Activated CD4-positive, alpha-beta T cell treated with anti-CD3 and anti-CD28 coated beads, Interleukin-2, amount 50 U/mL, for 1 hour (primary cell): ENCODE data around the gene CENPP.

Experiments
- DNase-seq: peaks from one replicate; pipeline ENCODE4 v3.0.0-alpha.2; 2020

CENPP gene

DNA sequence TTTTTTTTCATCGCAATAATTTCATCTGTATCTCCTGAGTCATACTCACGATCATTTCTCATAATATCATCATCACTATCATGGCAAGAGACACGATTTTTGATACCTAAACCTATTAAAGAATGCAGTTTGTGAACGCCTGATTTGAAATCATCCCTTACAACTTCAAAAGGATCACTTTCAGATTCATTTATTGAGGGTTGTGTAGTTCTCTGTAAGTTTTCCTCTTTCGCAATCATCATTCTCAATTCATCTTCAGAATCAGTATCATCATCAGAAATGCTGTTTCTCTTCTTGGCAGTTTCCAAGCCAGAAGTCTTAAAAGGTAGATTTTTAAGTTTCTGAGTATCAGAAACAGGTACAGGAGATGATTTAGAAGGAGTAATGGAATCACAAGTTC lies 10.3 kb upstream of the CENPP start:
- no peak for DNase-seq

DNA sequence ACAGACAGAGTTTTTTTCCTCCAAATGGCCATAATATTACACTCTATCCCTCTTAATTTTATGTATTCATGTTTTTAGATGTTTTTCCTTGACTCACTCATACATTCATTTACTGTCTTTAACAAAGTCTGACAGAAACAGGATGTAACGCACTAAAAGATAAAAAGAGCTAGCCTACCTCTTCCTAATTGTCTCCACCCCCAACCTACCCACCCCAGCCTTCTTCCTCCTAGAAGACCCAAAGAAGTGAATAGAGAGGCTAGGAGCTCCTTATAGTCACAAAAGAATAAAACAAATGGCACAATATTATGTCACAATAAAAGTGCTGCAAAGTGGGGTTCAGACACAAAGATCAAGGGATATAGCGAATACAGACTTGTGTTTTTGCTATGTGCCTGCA lies 1.3 kb upstream of the CENPP start:
- DNase-seq = no peak

DNA sequence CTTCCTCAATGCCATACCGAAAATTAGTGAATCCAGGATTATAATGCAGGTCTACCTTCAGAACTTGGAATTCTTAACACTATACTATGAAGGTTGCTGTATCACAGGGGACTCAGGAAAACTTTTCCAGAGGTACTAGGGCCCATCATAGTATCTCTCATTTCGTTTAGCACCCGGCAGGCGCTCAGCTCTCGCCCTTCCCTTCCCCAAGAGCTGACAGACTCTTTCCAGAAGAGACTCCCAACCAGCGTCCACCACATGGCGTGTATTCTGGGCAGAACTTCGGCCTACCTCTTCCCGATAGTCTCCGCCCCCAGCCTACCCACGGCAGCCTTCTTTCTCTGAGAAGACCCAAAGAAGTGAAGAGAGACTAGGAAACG lies 874 bp upstream of the CENPP start:
- DNase-seq = no peak

DNA sequence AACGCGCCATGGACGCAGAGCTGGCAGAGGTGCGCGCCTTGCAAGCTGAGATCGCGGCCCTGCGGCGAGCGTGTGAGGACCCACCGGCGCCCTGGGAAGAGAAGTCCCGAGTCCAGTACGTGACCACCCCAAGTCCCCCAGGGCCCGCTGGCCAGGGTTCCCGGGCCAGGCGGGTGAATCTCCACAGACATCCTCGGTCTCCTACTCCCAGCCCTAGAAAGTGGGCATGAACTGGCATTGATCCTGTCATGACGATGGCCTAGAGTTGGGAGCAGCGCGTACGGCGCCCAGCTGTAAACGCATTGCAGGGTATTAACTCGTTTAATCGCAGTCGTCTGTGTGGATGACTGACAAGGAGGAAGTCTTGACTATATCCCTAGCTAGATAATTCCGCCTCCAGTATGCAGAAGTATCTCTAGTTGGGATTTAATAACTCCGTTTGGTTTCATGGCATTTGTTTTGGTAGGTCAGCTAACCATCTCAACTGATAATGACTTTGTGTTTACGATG lies 293 bp downstream of the CENPP start:
- no peak for DNase-seq

DNA sequence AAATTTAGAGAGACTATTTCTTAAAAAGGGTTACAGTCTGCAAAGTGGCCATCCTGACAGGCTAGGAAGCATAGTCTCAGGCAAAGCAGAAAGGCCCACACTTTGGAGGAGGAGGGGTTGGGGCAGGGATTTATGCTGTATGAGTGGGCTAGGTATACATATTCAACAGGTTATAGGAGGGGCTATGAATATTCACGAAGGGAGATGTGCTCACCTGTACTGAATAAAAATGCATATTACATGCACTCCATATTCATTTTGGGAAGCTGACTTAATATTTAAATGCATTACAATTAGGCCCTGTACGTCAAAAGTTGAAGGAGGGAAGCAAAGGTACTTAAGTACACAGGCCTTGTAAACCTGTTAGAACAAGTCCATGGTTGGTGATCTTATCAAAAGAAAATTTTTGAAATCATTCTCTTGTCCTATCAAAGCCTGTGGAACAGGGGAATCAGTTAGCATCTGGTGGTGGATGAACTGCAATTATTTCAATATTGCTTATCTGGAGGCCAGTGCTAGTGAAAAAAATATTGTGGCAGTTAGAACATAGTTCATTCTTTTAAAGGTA lies 1.6 kb downstream of the CENPP start:
- DNase-seq = no peak

DNA sequence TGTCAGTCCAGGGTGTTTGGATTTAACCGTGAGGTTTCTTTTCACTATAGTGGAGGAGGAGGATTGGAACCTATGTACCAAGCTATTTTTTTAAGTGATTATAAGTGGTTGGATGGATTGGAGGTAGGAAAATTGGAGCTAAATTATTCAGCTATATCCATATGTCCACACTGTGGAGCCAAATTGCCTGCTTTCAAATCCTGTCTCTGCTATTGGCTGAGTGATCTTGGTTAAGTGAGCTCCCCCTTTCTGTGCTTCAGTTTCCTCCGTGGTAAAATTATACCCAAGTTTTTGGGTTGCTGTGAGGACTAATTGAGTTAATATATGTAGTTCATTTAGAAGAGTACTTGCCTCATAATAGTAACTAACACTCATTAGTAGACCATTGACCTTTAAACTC lies 2.5 kb downstream of the CENPP start:
- DNase-seq = no peak

DNA sequence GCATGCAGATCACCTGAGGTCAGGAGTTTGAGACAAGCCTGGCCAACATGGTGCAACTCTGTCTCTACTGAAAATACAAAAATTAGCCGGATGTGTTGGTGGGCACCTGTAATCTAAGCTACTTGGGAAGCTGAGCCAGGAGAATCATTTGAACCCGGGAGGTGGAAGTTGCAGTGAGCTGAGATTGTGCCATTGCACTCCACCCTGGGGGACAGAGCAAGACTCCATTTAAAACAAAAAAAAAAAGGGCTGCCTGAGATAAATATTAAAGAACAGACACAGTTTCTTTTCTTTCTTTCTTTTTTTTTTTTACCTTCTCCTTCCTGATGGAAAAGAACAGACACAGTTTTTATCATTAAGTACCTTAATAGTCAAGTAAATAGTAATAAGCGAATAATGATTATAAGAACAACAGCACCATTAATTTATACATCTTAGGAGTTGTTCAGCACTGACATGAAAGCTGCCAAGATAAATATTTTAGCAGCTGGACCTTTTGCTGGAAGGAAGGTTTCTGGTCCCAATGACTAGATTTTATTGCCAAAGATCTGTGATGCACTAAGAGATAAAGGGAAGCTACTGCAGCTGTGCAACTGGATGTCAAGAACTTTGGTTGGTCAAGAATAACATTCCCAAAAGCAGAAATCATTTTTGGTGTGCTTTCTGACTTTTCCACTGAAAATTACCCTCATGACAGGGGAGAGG lies 7.0 kb downstream of the CENPP start:
- DNase-seq = no peak

DNA sequence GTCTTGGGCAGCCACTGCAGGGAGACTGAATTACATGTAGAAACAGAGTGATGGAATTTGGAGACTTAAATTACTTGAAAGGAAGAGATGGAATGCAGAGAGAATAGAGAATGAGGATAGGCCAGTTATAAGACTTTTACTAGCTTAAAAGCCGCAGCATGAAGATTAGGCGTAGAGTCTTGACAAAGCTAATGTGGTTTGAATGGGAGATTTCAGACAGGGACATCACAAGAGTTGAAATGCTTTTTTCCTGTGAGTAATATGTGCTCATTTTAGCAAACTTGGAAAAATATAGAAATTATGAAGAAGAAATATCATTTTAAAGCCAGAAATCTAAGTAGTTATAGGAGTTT lies 7.5 kb downstream of the CENPP start:
- no peak for DNase-seq

DNA sequence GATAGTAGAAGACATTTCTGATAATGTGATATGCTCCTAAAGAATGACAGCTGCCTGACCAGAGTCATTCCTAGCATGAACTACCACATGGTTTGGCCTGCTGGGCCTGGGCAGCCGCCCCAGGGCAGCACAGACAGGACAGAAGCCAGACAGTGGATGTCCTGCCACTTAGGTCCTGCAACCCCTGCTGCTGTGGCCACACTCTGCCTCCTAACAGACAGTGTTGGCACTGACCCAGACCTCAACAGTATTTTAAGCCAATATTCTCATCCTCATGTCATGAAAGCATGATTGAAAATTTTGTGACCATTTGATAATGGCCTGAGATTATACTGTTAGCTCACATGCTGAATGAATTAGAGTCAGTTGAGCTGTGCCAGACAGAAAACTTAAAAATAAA lies 15.8 kb downstream of the CENPP start:
- DNase-seq = no peak

DNA sequence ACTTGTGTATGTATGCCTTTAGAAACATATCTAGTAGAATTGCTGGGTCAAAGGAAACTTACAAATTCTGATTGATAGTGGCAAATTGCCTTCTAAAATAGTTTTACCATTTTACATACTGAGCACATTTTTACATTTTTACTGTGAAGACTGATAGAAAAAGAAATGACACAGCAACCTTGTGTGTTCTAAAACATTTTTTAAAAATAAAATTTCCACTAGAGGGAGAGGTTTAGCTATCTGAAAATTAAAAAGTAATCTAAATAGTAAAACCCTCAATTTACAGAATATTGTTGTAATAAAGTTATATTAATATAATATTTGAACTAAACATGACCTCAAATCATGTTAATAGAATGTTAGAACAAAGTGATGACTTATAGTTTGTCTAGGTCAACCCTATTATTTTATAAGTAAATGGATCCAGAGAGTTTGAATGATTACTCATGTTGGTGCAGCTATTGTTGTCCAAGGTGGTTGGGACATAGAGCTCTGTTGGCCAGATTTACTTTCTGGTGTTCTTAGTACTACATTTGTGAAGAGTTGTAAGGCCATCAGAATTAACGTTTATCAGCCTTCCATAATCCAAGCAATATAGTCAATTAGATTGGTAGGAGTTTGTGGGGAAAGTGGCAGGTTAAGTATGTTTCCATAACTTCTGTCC lies 17.2 kb downstream of the CENPP start:
- DNase-seq = no peak

DNA sequence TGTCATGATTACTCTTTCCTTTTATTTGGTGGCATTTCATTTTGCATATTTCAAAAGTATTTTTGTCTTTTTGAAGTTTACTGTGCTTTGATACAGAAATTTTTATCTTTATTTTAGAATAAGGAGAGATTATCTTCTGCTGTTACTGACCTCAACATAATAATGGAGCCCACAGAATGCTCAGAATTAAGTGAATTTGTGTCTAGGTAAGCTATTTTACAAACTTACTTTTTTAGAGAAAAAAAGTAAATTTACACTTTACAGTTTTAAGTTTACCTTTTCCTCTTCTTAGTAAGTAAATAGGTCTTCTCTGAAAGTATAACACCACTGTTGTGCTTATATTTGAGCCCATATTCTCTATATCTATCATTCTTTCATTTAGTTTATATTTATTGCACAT lies 19.8 kb downstream of the CENPP start:
- DNase-seq = no peak

DNA sequence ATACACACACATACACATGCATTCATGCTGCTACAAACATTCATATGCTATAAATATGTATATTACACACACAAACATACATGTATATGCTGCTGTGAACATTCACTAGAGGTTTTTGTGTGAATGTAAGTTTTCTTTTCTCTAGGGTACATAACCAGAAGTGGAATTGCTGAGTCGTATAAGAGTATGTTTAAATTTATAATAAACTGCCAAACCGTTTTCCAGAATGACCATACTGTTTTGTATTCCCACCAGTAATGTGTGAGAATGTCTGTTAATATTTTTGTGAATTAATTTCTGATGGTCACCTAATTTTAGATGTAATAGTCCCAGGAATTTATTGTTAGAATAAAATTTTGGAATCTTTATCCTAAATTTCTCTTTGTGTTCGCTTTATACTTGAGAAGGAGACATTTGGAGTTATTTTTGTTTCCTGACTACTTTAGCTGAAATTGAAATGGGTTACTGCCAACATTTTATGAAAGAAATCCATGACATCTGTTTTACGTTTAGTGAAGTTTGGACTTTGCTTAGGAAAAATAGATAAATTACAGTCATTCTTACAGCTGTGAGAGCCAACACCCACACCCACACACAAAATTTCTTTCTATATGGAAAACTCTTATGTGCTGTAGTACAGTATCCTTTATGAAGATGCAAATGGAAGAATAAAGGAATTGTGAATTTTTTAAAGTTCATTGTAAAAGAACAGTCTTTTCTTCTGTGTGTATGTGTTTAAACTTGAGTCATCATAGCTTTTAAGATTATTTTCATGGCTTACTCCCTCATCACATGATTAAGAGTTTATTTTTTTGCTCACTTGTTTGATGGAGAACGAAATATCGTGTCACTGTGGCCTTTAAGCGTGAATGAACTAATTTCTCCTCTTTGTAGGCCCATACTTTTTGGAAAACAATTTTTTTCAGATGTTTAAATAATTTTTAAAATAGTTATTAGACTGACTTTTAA lies 24.3 kb downstream of the CENPP start:
- no peak for DNase-seq

DNA sequence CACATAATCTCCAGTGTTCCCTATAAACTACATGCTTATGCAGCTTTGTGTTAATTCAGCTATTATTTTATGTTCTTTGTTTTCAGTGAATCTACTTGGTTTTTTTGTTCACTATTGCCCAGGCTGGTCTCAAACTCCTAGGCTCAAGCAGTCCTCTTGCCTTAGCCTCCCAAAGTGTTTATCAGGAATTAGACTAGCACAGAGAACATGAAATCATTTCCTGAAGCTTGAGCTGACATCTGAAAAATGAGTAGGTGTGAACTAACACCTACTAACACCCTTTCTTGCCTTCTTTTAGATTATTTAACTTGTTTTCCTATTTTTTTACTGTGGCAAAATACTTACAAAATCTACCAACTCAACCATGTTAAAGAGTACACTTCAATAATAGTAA lies 25.0 kb downstream of the CENPP start:
- no peak for DNase-seq

DNA sequence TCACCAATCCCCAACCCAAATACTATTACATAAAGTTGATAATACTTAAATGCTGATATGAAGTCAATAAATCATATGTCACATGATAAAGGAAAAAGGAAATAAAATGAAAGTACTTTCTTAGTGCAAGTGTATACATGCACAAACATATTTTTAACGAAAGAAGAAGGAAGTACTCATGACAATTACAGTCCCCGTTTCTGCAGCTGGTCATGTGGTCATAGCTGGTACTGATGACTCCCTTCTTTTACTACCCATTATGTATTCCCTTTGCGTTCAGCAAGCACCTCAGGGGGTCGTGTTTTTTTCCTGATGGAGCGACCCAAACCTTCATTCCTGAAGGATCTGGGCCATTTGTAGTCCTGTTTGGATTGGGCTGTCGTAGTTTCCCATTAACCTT lies 27.3 kb downstream of the CENPP start:
- DNase-seq = no peak

DNA sequence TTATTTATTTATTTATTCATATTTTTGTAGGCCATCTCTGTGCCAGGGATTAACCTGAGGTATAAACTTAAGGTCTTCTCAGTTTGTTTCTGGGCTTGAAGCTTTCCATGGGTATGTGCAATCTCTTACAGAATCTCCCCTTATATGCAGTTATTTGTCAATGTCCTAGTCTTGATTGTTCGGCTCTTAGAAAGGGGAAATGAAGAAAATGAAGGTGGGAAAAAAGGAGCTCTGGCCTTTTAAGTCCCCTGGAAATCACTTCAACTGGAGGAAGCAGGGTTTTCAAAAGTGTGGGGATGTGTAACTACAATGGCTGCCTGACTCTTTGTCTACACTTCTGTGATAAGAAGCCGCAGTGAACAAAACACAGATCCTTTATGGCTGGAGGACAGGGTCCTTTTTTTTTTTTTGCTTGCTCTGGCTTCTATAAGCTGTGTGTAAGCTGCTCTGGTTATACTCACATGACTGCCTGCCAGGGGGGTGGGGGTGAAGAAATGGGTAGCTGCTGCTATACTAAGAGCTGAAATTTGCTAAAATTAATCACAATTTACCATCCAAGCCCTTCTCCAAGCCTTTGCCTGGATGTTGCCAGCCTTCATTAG lies 33.7 kb downstream of the CENPP start:
- DNase-seq = no peak

DNA sequence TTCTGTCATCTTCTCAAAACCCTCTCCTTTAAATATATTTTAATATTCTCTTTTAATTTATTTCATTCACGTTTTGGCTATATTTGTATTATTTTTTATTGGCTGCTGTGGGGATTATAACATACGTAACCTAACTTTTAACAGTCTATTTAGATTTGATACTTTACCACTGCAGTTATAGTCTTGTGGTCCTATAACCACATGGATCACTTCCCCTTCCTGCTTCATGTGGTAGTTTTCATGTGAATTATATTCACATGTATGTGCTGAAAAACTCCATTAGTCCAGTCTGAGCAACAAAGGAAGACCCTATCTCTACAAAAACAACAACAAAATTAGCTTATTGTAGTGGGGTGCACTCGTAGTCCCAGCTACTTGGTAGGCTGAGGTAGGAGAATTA lies 34.3 kb downstream of the CENPP start:
- no peak for DNase-seq

DNA sequence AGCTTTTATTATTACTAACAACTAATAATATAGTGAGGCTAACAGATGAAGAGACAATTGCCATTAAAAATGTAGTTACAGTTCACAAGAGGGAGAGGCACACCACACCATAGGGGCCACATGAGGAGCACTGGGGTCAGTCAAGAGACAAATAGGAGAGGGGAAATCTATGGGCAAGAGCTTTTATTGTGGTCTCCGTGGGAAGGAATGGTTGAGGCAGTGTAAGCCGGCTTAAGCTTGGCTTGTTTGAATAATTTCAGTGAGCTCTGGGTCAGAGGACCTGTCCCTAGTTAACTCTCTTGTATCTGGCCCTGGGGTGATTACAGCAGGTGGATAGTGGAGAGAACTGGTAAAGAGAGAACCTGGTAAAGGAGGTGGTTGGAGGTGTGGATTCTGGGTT lies 43.3 kb downstream of the CENPP start:
- no peak for DNase-seq

DNA sequence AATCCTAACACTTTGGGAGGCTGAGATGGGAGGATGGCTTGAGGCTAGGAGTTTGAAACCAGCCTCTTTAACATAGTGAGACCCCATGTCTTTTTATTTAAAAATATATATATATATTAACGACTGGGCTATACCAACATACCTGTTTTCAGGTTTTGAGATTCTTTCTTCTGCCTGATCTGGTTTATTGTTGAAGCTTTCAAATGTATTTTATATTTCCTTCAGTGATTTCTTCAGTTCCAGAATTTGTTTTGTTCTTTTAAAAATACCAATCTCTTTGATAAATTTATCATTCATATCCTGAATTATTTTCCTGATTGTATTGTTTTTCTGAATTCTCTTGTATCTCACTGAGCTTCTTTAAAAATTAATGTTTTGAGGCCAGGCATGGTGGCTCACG lies 47.4 kb downstream of the CENPP start:
- DNase-seq = no peak

DNA sequence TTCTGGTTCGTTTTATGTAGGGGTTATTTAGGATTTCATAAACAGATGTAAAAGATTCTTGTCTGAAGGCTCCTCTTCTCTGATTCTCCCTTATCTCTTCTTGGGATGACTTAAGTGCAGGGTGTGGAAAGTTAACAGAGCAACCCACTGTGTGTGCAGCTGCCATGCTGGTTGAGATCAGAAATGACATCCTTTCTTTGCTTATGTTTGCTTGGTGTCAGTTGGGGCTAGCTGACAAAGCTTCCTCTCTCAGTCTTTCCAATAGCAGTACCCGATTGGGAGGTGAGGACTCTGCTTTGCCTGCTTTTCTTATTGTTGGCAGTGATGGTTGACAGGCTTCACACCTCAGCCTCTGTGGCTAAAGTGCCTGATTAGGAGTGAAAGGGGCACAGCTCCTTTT lies 52.1 kb downstream of the CENPP start:
- no peak for DNase-seq

DNA sequence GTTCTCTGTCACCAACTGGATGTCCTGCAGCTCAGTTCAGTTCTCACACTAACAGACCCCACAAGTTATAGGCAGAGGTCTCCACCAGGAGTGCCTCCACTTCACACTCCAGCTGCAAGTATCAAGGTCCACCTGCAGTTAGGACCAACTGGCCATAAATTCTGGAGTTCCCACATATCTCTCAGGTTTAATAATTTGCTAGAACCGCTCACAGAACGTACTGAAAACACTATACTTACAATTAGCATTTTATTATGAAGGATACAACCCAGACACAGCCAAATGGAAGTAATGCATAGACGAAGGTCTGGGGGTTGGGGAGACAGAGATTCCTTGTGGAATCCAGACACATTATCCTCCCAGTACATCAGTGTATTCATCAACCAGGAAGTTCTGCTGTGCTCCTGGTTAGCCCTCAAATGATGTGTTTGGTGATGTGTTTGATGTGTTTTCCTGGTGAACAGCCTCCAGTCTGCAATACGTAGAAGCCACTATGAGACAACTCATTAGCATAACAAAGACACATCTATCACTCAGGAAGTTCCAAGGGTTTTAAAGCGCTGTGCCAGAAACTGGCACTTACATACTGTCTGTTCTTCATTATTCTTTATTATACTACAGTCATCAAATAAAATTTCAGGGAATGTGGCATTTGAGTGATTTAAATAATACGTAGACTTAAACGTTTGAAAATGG lies 53.3 kb downstream of the CENPP start:
- no peak for DNase-seq

DNA sequence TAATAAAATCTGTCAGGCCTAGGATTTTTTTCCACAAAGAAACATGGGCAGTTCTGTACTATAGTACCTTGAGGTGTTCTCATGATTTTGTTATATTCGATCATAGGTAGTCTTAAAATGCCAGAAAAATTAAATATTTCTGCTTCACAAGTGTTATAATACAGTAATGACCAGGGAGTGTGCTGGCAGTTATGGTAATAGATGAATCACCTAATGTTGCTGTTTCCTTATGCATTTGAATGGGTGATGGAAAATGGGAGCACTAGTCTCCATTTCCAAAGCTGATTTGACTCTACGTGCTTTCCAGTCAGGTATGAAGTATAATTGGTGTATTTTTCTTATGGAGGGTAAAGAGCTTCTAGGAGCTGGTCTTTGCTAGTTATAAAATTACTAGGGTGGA lies 54.9 kb downstream of the CENPP start:
- no peak for DNase-seq

DNA sequence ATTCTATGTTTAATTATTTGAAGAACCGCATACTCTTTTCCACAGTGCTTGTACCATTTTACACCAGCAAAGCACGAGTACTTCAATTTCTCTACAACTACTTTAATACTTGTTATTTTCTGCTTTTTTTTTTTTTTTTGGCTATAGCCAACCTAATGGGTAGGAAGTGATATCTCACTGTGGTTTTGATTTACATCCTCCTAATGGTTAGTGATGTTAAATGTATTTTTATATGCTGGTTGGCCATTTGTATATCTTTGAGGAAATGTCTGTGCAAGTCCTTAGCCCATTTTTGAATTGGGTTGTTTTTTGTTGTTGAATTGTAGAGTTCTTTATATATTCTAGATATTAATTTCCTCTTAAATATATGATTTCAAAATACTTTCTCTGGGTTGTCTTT lies 56.0 kb downstream of the CENPP start:
- no peak for DNase-seq
